ENCODE results near the gene ZFP42.
"Not testable (repeated sequence)": the region's sequence is repeated elsewhere in the genome, so short reads cannot be mapped to it uniquely, and the experiment has no call there.

The ZFP42 gene

GRCh38 chr4:187995322-187996207 lies at the start of gene ZFP42:
Gene ZFP42 (plus strand): TSS chr4:187995771. CDS start chr4:188002808, 7,037 bp downstream.
- DNase-seq: no peak

GRCh38 chr4:187961171-187961570 lies 34.4 kb upstream of the ZFP42 start:
- no peak for DNase-seq

- DNase-seq: no peak
These were observed 33.6 kb upstream of the ZFP42 start for GRCh38 chr4:187961961-187962360.

- DNase-seq: no peak
These were observed 32.6 kb upstream of the ZFP42 start for GRCh38 chr4:187962926-187963325.

GRCh38 chr4:187965726-187966125 lies 29.8 kb upstream of the ZFP42 start:
- no peak for DNase-seq

GRCh38 chr4:187972135-187972534 lies 23.4 kb upstream of the ZFP42 start:
- DNase-seq: no peak

GRCh38 chr4:187983746-187984145 lies 11.8 kb upstream of the ZFP42 start:
- DNase-seq: no peak

- DNase-seq: no peak
These were observed 2.6 kb upstream of the ZFP42 start for GRCh38 chr4:187992971-187993370.

- no peak for DNase-seq
These were observed 1.7 kb upstream of the ZFP42 start for GRCh38 chr4:187993827-187994226.

GRCh38 chr4:187996502-187997177 lies 1.1 kb downstream of the ZFP42 start:
- DNase-seq: no peak

GRCh38 chr4:187997991-187998390 lies 2.4 kb downstream of the ZFP42 start:
- not testable (repeated sequence) for DNase-seq

- no peak for DNase-seq
These were observed 3.9 kb downstream of the ZFP42 start for GRCh38 chr4:187999406-187999932.

- no peak for DNase-seq
These were observed 6.8 kb downstream of the ZFP42 start for GRCh38 chr4:188002323-188002722.

- DNase-seq: no peak
These were observed 7.2 kb downstream of the ZFP42 start for GRCh38 chr4:188002751-188003150.

GRCh38 chr4:188005561-188005960 lies 10.0 kb downstream of the ZFP42 start:
- no peak for DNase-seq

- DNase-seq: no peak
These were observed 10.8 kb downstream of the ZFP42 start for GRCh38 chr4:188006285-188006848.

- no peak for DNase-seq
These were observed 12.8 kb downstream of the ZFP42 start for GRCh38 chr4:188008377-188008776.

- DNase-seq: no peak
These were observed 16.9 kb downstream of the ZFP42 start for GRCh38 chr4:188012426-188012945.

- DNase-seq: no peak
These were observed 19.7 kb downstream of the ZFP42 start for GRCh38 chr4:188015025-188015940.

GRCh38 chr4:188016754-188017153 lies 21.2 kb downstream of the ZFP42 start:
- no peak for DNase-seq

- DNase-seq: no peak
These were observed 22.7 kb downstream of the ZFP42 start for GRCh38 chr4:188018262-188018661.

Data from activated CD4-positive, alpha-beta T cell treated with anti-CD3 and anti-CD28 coated beads for 4 hours (primary cell).